Loucy (cell line): ENCODE data around the gene EXOC2.

ENCODE experiments used
- CTCF ChIP-seq: fragments of 200-600 bp; sonication (generic); conservative IDR thresholded peaks from 2 replicates; pipeline ENCODE4 v1.5.1; 2014; ENCODE audit warnings: mild to moderate bottlenecking, antibody characterized with exemption, low read length
- EZH2phosphoT487 ChIP-seq: fragments of 200-600 bp; IDR thresholded peaks from 2 replicates; pipeline ENCODE4 v1.6.1; 2018; ENCODE audit warnings: antibody characterized with exemption, mild to moderate bottlenecking, moderate library complexity, borderline replicate concordance

- TF ChIP-seq CTCF = no peak
- no peak for TF ChIP-seq EZH2phosphoT487
Observed at GRCh38 chr6:456358-456867, 236.5 kb downstream of the EXOC2 start.
